ENCODE data around the gene ACTR1A.

ACTR1A gene

DNA sequence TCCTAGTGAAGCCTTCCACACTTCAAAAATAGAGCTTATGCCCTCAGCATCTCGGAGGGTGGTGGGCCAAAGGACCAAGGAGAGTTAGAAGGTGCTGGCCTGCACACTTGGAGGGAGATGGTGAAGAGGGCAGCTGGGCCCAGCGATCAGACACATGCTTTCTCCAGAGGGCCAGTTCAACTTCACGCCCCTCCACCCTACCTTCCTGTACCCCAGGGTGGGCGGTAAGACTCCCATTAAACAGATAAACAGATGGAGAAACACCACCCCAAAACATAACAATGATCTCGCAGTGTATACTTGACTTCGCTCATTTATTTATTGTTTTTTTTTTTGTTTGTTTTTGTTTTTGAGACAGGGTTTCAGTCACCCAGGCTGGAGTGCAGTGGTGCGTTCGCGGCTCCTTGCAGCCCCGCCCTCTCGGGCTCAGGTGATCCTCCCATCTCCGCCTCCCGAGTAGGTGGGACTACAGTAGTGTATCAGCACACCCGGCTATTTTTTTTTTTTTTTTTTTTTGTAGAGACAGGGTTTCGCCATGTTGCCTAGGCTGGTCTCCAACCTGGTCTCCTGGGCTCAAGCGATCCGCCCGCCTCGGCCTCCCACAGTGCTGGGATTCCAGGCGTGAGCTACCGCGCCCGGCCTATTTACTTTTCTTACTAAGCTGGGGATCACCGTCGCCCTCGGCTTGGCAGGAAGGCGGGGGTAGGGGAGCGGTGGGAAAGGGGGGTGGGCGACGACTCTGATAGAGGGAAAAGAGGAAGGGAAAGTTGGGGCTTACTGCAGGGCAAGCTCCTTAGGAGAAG, 53.0 kb downstream of the ACTR1A start:
- intact Hi-C loops (cut with DNase I; ENCODE audit: low total_unique reads): no loop called here
- no peaks in the 10 kb centered on the region for H3K36me3 ChIP-seq
- H3K4me1 ChIP-seq: peaks cover 0 to 24% (median 14%) of the 10 kb centered on the region in 4 donors
- peak in 1 of 2 donors; percentile 73 for DNase-seq
- no peak for TF ChIP-seq CTCF (IDR thresholded peaks at IDR 0.05)
- peak overlapping the region; percentile 80 to 81 for H3K27ac ChIP-seq
- peak overlapping the region; percentile 69 to 93 for H3K4me3 ChIP-seq
- no peaks in the 10 kb centered on the region for H3K9me3 ChIP-seq
- H3K27me3 ChIP-seq: peaks cover 0 to 3% of the 10 kb centered on the region in 2 donors

DNA sequence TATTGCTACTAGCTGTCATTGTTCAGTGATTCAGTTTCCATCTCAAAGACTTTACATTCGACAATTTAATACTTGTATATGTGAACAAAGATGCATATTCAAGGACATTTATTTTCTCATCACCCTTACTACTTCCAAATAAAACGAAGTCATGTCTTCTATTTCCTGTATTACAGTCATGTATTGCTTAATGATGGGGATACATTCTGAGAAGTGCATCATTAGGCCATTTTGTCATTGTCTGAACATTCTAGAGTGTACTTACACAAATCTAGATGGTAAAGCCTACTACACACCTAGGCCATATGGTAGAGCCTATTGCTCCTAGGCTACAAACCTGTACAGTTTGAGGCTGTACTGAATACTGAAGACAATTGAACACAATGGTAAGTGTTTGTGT, 57.7 kb downstream of the ACTR1A start:
- no peaks in the 10 kb centered on the region for H3K9me3 ChIP-seq
- H3K27ac ChIP-seq: no peak overlapping the region
- H3K27me3 ChIP-seq: peaks cover 0 to 7% of the 10 kb centered on the region in 2 donors
- TF ChIP-seq CTCF (IDR thresholded peaks at IDR 0.05): no peak
- no peak overlapping the region for H3K4me3 ChIP-seq
- no peak for DNase-seq
- intact Hi-C loops (cut with DNase I; ENCODE audit: low total_unique reads): no loop called here
- no peaks in the 10 kb centered on the region for H3K36me3 ChIP-seq
- peaks cover 0 to 8% (median 5%) of the 10 kb centered on the region in 4 donors for H3K4me1 ChIP-seq

DNA sequence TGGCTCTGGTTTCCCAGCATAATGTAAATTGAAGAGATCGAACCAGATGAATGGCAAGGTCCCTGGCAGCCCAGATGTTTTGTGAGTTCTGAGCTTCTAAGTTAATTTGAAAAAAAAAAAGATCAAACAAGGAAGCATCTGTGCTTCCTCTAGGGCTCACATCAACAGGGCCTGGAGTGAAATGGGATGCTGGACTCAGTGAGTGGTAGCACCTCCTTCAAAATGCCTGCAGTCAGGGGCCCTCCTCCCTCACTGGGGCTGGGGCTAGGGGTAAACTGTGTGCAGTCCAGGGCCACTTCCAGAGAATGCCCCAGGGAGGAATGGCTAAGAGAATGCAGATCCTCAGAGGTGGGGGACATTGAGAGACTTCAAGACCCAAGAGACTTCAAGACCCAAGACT, 64.1 kb downstream of the ACTR1A start:
- no peak for DNase-seq
- Histone ChIP-seq H3K36me3 (no peaks in the 10 kb centered on the region), H3K9me3 (no peaks in the 10 kb centered on the region), H3K27me3 (peaks cover 0 to 48% of the 10 kb centered on the region in 2 donors), H3K27ac (no peak overlapping the region), H3K4me1 (peaks cover 0 to 9% (median 7%) of the 10 kb centered on the region in 4 donors), H3K4me3 (no peak overlapping the region)
- TF ChIP-seq CTCF (IDR thresholded peaks at IDR 0.05): no peak
- intact Hi-C loops (cut with DNase I; ENCODE audit: low total_unique reads): no loop called here

- no peak overlapping the region for H3K4me3 ChIP-seq
- no peak for TF ChIP-seq CTCF (IDR thresholded peaks at IDR 0.05)
Measured at GRCh38 chr10:102437515-102437914, 65.0 kb downstream of the ACTR1A start.

GRCh38 chr10:102436312-102436711, 66.2 kb downstream of the ACTR1A start:
- Histone ChIP-seq H3K4me3 (no peak overlapping the region), H3K27me3 (peaks cover 0 to 45% of the 10 kb centered on the region in 2 donors), H3K27ac (no peak overlapping the region), H3K4me1 (peaks cover 0 to 22% (median 18%) of the 10 kb centered on the region in 4 donors), H3K9me3 (no peaks in the 10 kb centered on the region), H3K36me3 (no peaks in the 10 kb centered on the region)
- TF ChIP-seq CTCF (IDR thresholded peaks at IDR 0.05): no peak
- intact Hi-C loops (cut with DNase I; ENCODE audit: low total_unique reads): no loop called here
- DNase-seq: no peak

More at GRCh38 chr10:102437515-102437914, 65.0 kb downstream of the ACTR1A start:
- Histone ChIP-seq H3K27ac (no peak overlapping the region), H3K4me1 (peaks cover 0 to 14% (median 9%) of the 10 kb centered on the region in 4 donors), H3K27me3 (peaks cover 0 to 45% of the 10 kb centered on the region in 2 donors), H3K36me3 (no peaks in the 10 kb centered on the region), H3K9me3 (no peaks in the 10 kb centered on the region)
- intact Hi-C loops (cut with DNase I; ENCODE audit: low total_unique reads): no loop called here
- DNase-seq: no peak

All from tibial artery (tissue), 4 donors.